Kidney (tissue), 14 donors: ENCODE measurements around the gene ETDA. TPM values are rescaled to one million over a fixed set of nuclear protein-coding genes. Genes with fewer than 3 reads are reported as not detected.
"Not testable (repeated sequence)": the region's sequence is repeated elsewhere in the genome, so short reads cannot be mapped to it uniquely, and the experiment has no call there.

Source experiments
- DNase-seq, 5 donors: peaks; one replicate each; pipeline ENCODE4 v3.0.0-alpha.2; 2013 to 2020
- FAIRE-seq: peaks from 2 replicates; lab custom pipeline; 2012; peaks lifted over from hg19 to GRCh38; lab: Jason Lieb, UNC
- H3K27ac ChIP-seq, 2 donors: one replicate each; pipeline ENCODE4 v1.7.0; 2013; ENCODE audit warnings: low read depth in 2 of 2, low read length in 2 of 2, inconsistent platforms in 1 of 2
- H3K27me3 ChIP-seq: one replicate; pipeline ENCODE4 v1.7.1; 2013; ENCODE audit warnings: low read length, inconsistent platforms; ENCODE audit not compliant: control insufficient read depth, insufficient read depth
- H3K36me3 ChIP-seq, 3 donors: one replicate each; pipeline versions ENCODE4 v1.7.0 to v1.7.1; 2013; ENCODE audit warnings: low read length in 3 of 3, control low read depth in 1 of 3, inconsistent platforms in 1 of 3; ENCODE audit not compliant: insufficient read depth in 3 of 3, control insufficient read depth in 2 of 3
- H3K4me1 ChIP-seq, 3 donors: one replicate each; pipeline versions ENCODE4 v1.7.0 to v1.7.1; 2013; ENCODE audit warnings: low read length in 3 of 3, inconsistent platforms in 1 of 3, low read depth in 1 of 3; ENCODE audit not compliant: control insufficient read depth in 2 of 3, insufficient read depth in 2 of 3
- H3K4me3 ChIP-seq, 3 donors: one replicate each; pipeline versions ENCODE4 v1.7.0 to v1.8.1; 2013; ENCODE audit warnings: low read length in 3 of 3, control low read depth in 1 of 3, inconsistent platforms in 1 of 3
- H3K9ac ChIP-seq, 3 donors: one replicate each; pipeline versions ENCODE4 v1.7.0 to v1.7.1; 2013; ENCODE audit warnings: low read length in 3 of 3, control low read depth in 1 of 3, inconsistent platforms in 1 of 3
- H3K9me3 ChIP-seq, 3 donors: one replicate each; pipeline versions ENCODE4 v1.7.0 to v1.7.1; 2013; ENCODE audit warnings: low read length in 3 of 3, control low read depth in 1 of 3, inconsistent platforms in 1 of 3; ENCODE audit not compliant: control insufficient read depth in 2 of 3, insufficient read depth in 1 of 3
- intact Hi-C: fragments of 100-400 bp; cut with DNase I; formaldehyde crosslinking; loops from one replicate; pipeline ENCODE4 v1.11.1; 2022
- polyA plus RNA-seq: library from polyadenylated mRNA; stranded (reverse); fragments of 350-450 nt; fragmentation: Illumina TruSeq; extraction: RNeasy Lipid Tissue Mini Kit (QIAGEN cat#74804); gene quantifications from one replicate; pipeline ENCODE4 v1.2.3, GENCODE V29; 2014; ENCODE audit warnings: low read depth, low replicate concordance; ENCODE audit not compliant: insufficient read depth
- total RNA-seq: library from RNA; stranded (reverse); fragmentation: NEBNext Ultra II Directional; extraction: Animal tissue kit (Norgen Biotek cat#: 25700); gene quantifications from one replicate; pipeline ENCODE4 v1.2.1, GENCODE V29; 2021
- TF ChIP-seq, protein P1 (sequence below): IDR thresholded peaks from 3 replicates; pipeline ENCODE4 v1.5.1; 2012; ENCODE audit warnings: mild to moderate bottlenecking, moderate library complexity, borderline replicate concordance; ENCODE audit not compliant: insufficient read depth; ENCODE audit errors: extremely low read depth
- donor health status: control.
- donor health status: control.
- donor health status: control.
- donor health status: control.
- donor health status: control.
- donor health status: DM: yes; HTN: yes; CAD: no.
- donor health status: Normal renal cell carcinoma (clear cell type).

ETDA gene
- total and polyA plus RNA-seq, 2 donors from 2014 or later: not detected

DNA sequence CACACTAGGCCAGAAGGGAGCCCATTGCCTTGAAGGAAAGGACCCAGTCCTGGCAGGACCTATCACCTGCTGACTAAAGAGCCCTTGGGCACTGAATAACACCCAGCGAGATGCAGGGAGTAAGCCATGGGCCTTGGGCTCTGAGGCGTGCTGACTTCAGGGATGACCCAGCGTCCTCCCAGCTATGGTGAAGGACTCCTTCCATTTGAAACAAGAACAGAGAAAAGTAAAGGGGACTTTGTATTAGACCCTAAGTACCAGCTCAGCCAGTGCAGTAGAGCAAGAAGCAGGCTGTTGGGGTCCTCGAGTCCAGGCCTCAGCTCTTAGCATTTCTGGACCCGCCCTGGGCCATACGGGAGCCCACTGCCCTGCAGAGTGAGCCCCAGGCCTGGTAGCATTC lies 5.1 kb downstream of the ETDA start:
- DNase-seq (no peak), FAIRE-seq (no peak)
- no peaks in the 10 kb centered on the region for H3K27me3 ChIP-seq
- no peak overlapping the region for H3K4me3 ChIP-seq
- H3K4me1 ChIP-seq: no peaks in the 10 kb centered on the region
- H3K36me3 ChIP-seq: no peaks in the 10 kb centered on the region
- no peak overlapping the region for H3K9ac ChIP-seq
- no peaks in the 10 kb centered on the region for H3K9me3 ChIP-seq
- TF ChIP-seq, protein P1, sequence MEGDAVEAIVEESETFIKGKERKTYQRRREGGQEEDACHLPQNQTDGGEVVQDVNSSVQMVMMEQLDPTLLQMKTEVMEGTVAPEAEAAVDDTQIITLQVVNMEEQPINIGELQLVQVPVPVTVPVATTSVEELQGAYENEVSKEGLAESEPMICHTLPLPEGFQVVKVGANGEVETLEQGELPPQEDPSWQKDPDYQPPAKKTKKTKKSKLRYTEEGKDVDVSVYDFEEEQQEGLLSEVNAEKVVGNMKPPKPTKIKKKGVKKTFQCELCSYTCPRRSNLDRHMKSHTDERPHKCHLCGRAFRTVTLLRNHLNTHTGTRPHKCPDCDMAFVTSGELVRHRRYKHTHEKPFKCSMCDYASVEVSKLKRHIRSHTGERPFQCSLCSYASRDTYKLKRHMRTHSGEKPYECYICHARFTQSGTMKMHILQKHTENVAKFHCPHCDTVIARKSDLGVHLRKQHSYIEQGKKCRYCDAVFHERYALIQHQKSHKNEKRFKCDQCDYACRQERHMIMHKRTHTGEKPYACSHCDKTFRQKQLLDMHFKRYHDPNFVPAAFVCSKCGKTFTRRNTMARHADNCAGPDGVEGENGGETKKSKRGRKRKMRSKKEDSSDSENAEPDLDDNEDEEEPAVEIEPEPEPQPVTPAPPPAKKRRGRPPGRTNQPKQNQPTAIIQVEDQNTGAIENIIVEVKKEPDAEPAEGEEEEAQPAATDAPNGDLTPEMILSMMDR: no peak
- intact Hi-C loops: no loop called here
- H3K27ac ChIP-seq: no peak overlapping the region

DNA sequence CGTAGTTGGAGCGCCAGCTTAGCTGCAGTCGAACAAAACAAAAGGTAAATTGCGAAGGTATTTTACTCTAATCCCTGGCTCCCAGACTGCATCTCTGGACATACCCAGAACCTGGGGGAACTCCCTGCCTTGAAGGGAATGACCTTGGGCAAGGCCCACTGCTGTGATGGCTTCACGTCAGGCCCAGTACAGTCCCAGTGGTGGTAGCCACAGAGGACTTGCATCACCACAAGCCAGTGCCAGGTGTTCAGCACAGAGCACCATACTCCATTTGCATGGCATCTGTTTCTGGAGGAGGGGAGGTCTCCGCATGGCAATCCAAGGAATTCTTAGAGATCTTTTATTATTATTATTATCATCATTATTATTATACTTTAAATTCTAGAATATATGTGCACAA lies 5.6 kb downstream of the ETDA start:
- Histone ChIP-seq H3K36me3 (no peaks in the 10 kb centered on the region), H3K27ac (no peak overlapping the region), H3K9me3 (no peaks in the 10 kb centered on the region), H3K9ac (no peak overlapping the region), H3K27me3 (no peaks in the 10 kb centered on the region), H3K4me3 (no peak overlapping the region), H3K4me1 (no peaks in the 10 kb centered on the region)
- FAIRE-seq: no peak
- intact Hi-C loops: no loop called here
- TF ChIP-seq, protein P1: no peak
- DNase-seq: no peak

DNA sequence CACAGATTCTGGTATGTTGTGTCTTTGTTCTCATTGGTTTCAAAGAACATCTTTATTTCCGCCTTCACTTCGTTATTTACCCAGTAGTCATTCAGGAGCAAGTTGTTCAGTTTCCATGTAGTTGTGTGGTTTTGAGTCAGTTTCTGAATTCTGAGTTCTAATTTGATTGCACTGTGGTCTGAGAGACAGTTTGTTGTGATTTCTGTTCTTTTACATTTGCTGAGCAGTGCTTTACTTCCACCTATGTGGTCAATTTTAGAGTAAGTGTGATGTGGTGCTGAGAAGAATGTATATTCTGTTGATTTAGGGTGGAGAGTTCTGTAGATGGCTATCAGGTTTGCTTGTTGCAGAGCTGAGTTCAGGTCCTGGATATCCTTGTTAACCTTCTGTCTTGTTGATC lies 9.1 kb downstream of the ETDA start:
- DNase-seq, FAIRE-seq, intact Hi-C loops: not testable (repeated sequence)

DNA sequence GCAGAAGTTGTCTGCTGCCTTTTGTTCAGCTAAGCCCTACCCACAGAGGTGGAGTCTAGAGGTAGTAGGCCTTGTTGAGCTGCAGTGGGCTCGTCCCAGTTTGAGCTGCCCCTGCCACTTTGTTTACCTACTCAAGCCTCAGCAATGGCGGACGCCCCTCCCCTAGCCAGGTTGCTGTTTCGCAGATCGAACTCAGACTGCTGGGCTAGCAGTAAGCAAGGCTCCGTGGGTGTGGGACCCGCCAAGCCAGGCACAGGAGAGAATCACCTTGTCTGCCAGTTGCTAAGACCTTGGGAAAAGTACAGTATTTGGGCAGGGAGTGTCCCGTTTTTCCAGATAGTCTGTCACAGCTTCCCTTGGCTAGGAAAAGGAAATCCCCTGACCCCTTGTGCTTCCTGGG lies 11.5 kb downstream of the ETDA start:
- FAIRE-seq, H3K4me3 ChIP-seq, DNase-seq, H3K9me3 ChIP-seq, H3K9ac ChIP-seq, H3K27me3 ChIP-seq, H3K27ac ChIP-seq, H3K36me3 ChIP-seq, H3K4me1 ChIP-seq, intact Hi-C loops: not testable (repeated sequence)

More for the DNA sequence above, 9.1 kb downstream of the ETDA start:
- not testable (repeated sequence) for H3K9me3 ChIP-seq, H3K4me1 ChIP-seq, H3K4me3 ChIP-seq, H3K27ac ChIP-seq, H3K27me3 ChIP-seq, H3K36me3 ChIP-seq, H3K9ac ChIP-seq

DNA sequence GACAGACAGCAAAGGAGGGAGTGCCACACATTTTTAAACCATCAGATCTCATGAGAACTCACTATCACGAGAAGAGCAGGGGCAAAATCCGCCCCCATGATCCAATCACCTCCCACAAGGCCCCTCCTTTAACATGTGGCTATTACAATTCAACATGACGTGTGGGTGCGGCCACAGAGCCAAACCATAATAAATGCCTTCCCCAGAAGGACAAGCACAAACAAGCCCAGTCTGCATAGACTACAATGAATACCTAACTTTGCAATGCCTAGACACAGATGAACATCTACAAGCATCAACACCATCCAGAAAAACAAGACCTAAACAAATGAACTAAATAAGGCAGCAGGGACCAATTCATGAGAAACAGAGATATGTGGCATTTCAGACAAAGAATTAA lies 12.3 kb downstream of the ETDA start:
- Histone ChIP-seq H3K27ac (no peak overlapping the region), H3K4me3 (no peak overlapping the region), H3K9me3 (peaks cover 0 to 3% (median 2%) of the 10 kb centered on the region in 3 donors), H3K27me3 (no peaks in the 10 kb centered on the region), H3K9ac (no peak overlapping the region), H3K4me1 (no peaks in the 10 kb centered on the region), H3K36me3 (no peaks in the 10 kb centered on the region)
- intact Hi-C loops: no loop called here
- no peak for FAIRE-seq
- DNase-seq: no peak
- TF ChIP-seq, protein P1: no peak
